ENCODE results near the gene CACNA1S.

DNA sequence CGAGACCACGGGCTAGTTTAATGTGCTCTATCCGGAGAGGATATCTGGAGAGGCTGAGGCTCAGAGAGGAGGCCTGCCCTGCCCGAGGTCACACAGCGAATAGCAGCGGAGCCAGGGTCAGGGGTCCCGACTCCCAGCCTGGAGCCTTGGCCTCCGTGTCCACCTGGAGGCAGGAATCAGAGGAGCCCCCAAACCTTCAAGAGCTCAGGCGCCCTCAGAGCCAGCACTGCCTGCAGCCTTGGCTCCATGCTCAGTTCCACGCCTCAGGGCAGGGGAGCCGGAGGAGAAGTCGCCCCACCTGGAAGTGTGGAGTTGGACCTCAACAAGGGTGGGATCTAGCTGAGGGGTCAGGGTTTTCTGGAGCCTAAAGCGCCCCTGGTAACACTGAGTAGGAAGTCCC, 16.7 kb upstream of the CACNA1S start:
- TF ChIP-seq, protein P1, sequence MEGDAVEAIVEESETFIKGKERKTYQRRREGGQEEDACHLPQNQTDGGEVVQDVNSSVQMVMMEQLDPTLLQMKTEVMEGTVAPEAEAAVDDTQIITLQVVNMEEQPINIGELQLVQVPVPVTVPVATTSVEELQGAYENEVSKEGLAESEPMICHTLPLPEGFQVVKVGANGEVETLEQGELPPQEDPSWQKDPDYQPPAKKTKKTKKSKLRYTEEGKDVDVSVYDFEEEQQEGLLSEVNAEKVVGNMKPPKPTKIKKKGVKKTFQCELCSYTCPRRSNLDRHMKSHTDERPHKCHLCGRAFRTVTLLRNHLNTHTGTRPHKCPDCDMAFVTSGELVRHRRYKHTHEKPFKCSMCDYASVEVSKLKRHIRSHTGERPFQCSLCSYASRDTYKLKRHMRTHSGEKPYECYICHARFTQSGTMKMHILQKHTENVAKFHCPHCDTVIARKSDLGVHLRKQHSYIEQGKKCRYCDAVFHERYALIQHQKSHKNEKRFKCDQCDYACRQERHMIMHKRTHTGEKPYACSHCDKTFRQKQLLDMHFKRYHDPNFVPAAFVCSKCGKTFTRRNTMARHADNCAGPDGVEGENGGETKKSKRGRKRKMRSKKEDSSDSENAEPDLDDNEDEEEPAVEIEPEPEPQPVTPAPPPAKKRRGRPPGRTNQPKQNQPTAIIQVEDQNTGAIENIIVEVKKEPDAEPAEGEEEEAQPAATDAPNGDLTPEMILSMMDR (IDR thresholded peaks at IDR 0.05; ENCODE audit: low read length): no peak
- TF ChIP-seq EZH2 (IDR thresholded peaks at IDR 0.05; ENCODE audit: borderline replicate concordance, low read length): no peak
